Measurements from ENCODE around the gene PYDC1. TPM values are rescaled to one million over a fixed set of nuclear protein-coding genes. Genes with fewer than 3 reads are reported as not detected.
A peak's percentile ranks its signal among the peaks of the same experiment; 100 is the strongest.

Gene PYDC1
- total and polyA plus RNA-seq, 2 of the 13 experiments (the other 11 are each of a cell fraction or from before 2014, with no cell fraction given) = not detected

DNA sequence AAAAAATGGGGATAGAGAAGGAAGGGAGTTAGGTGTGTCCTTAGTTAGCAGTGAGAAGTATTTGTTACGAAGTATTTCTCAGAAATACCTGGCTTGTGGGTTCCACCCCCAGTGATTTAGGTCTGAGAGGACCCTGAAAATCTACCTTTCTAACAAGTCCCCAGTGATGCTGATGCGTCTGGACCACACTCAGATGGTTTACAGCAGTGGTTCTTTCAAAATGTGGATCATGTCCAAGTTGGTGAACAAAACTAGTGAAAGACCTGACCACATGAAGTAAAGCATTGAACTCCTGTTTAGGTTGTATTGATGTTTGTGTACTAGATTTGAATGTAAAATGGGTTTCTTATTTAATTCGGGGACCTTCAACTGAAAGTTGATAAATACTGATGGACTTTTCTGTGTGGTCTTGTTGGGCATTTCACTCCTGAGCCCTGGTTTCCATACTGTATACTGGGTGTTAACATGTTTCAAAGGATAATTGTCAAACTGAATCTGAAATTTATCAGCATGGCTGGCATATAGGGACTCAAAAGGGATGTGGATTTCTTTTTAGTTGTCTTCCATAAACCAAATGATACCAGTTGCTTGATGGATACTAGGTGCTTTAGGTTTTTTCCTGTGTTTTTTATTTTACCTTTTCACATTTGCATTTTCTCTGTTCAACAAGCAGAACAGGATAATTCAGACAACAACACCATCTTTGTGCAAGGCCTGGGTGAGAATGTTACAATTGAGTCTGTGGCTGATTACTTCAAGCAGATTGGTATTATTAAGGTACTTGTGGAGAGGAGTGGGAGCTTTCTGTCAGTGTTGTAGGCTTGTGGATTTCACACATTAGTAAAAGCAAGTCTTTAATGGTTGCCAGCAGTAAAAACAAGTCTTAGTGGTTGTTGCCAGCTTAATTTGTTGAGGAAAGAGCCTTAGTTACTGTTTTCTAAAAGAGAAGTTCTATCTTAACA lies 28.2 kb downstream of the PYDC1 start:
- H3K79me2 ChIP-seq (ENCODE audit: insufficient read depth, low read length) = peaks cover 27% of the 10 kb centered on the region
- H3K27me3 ChIP-seq (ENCODE audit: control insufficient read depth in 1 of 2, insufficient read depth in 2 of 2, low read length in 2 of 2) = no peaks in the 10 kb centered on the region
- no peak overlapping the region for H3K4me2 ChIP-seq (ENCODE audit: low read depth, low read length)
- H3K4me3 ChIP-seq (replicated peaks in 1 of 3; ENCODE audit: insufficient read depth in 1 of 3, low read depth in 2 of 3, low read length in 3 of 3) = no peak overlapping the region
- H3K36me3 ChIP-seq (replicated peaks in 1 of 2; ENCODE audit: control insufficient read depth in 1 of 2, insufficient read depth in 2 of 2, low read length in 2 of 2) = peaks cover 61 to 98% of the 10 kb centered on the region in 2 experiments
- no peak for FAIRE-seq
- H4K20me1 ChIP-seq (ENCODE audit: insufficient read depth, low read length) = peaks cover 78% of the 10 kb centered on the region
- ATAC-seq = no peak
- WGBS (ENCODE audit: low lambda C conversion rate) = 96% methylated on average over 3 of the region's 3 CpGs
- DNase-seq (ENCODE audit: low spot score) = no peak
- H3K27ac ChIP-seq (ENCODE audit: extremely low read length, insufficient read depth, low read length) = no peak overlapping the region
- in situ Hi-C loops (cut with HindIII; ENCODE audit: extremely low pct_ligation_motif_present, low pct_unique_long_range_greater_than_20kb) = no loop called here
- no TSS peak for BruUV-seq (replicated peaks)
- ChIA-PET CTCF (ENCODE audit: low intra/inter-chr PET ratio, low total read pairs) (no interaction called here), POLR2A (interaction anchor here (1.2 to 1.4 kb wide), 2 partner anchors 8 to 18 kb away, joined by 3 to 5 read pairs; no protein-coding TSS in a partner anchor)
- H3K4me1 ChIP-seq (ENCODE audit: insufficient read depth, low read length) = peaks cover 30% of the 10 kb centered on the region
- intact Hi-C loops (cut with micrococcal nuclease; ENCODE audit: unreplicated experiment) = no loop called here
- no peaks in the 10 kb centered on the region for H3K9me3 ChIP-seq (ENCODE audit: low read length)
- TF ChIP-seq ZNF317 (CRISPR knock-in tag; IDR thresholded peaks at IDR 0.05) = 0 out of 2 replicates have a peak, but pooled peaks have one; percentile 16
- TF ChIP-seq POLR2A (IDR thresholded peaks at IDR 0.05; ENCODE audit: insufficient read depth in 1 of 2, low read depth in 2 of 2, low read length in 2 of 2) = peak; percentile 5 to 61; a peak in 2 of 4 replicates
- TF ChIP-seq, protein P1, sequence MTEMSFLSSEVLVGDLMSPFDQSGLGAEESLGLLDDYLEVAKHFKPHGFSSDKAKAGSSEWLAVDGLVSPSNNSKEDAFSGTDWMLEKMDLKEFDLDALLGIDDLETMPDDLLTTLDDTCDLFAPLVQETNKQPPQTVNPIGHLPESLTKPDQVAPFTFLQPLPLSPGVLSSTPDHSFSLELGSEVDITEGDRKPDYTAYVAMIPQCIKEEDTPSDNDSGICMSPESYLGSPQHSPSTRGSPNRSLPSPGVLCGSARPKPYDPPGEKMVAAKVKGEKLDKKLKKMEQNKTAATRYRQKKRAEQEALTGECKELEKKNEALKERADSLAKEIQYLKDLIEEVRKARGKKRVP (CRISPR knock-in tag; IDR thresholded peaks at IDR 0.05) = 0 out of 4 replicates have a peak, but pooled peaks of 1 of the 2 experiments have one; percentile 25
- TF ChIP-seq POLR2AphosphoS2 (IDR thresholded peaks at IDR 0.05; ENCODE audit: low read depth, low read length) = peak; percentile 82
- TF ChIP-seq, protein P2, sequence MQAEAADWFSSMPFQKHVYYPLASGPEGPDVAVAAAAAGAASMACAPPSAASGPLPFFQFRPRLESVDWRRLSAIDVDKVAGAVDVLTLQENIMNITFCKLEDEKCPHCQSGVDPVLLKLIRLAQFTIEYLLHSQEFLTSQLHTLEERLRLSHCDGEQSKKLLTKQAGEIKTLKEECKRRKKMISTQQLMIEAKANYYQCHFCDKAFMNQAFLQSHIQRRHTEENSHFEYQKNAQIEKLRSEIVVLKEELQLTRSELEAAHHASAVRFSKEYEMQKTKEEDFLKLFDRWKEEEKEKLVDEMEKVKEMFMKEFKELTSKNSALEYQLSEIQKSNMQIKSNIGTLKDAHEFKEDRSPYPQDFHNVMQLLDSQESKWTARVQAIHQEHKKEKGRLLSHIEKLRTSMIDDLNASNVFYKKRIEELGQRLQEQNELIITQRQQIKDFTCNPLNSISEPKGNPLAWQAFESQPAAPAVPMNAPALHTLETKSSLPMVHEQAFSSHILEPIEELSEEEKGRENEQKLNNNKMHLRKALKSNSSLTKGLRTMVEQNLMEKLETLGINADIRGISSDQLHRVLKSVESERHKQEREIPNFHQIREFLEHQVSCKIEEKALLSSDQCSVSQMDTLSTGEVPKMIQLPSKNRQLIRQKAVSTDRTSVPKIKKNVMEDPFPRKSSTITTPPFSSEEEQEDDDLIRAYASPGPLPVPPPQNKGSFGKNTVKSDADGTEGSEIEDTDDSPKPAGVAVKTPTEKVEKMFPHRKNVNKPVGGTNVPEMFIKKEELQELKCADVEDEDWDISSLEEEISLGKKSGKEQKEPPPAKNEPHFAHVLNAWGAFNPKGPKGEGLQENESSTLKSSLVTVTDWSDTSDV (CRISPR knock-in tag; IDR thresholded peaks at IDR 0.05) = no peak
- TF ChIP-seq ATM (IDR thresholded peaks at IDR 0.05; ENCODE audit: borderline replicate concordance) = no peak
- TF ChIP-seq ZNF234 (CRISPR knock-in tag; conservative IDR thresholded peaks at IDR 0.05) = no peak
- no peak for TF ChIP-seq SYNCRIP (IDR thresholded peaks at IDR 0.05; ENCODE audit: insufficient read depth, low read depth, low read length)
- no peak for TF ChIP-seq ZNF552 (CRISPR knock-in tag; IDR thresholded peaks at IDR 0.05; ENCODE audit: borderline replicate concordance)
- 0 out of 2 replicates have a peak, but pooled peaks have one; percentile 34 for TF ChIP-seq SSRP1 (CRISPR knock-in tag; IDR thresholded peaks at IDR 0.05)
- no peak overlapping the region for H3K9ac ChIP-seq (ENCODE audit: insufficient read depth, low read depth, low read length)
- no peak overlapping the region for H2AFZ ChIP-seq (ENCODE audit: low read length)

Data from HepG2 (cell line).